ENCODE measurements around the gene ZSCAN21. TPM values are rescaled to one million over a fixed set of nuclear protein-coding genes. Genes with fewer than 3 reads are reported as not detected.
"Not testable (repeated sequence)": the region's sequence is repeated elsewhere in the genome, so short reads cannot be mapped to it uniquely, and the experiment has no call there.

Gene ZSCAN21
- total RNA-seq, 2 experiments from 2014 or later, result 5.6 to 7.5 TPM

- H3K36me3 ChIP-seq (ENCODE audit: insufficient read depth, low read length), result no peaks in the 10 kb centered on the region
- no peak overlapping the region for H3K4me2 ChIP-seq (ENCODE audit: low read length)
- no peak overlapping the region for H3K4me3 ChIP-seq (ENCODE audit: low read depth, low read length, poor library complexity, severe bottlenecking)
- H4K20me1 ChIP-seq (ENCODE audit: insufficient read depth, low read length), result no peaks in the 10 kb centered on the region
- H3K4me1 ChIP-seq (ENCODE audit: insufficient read depth, low read length, poor library complexity, severe bottlenecking), result no peaks in the 10 kb centered on the region
- no peaks in the 10 kb centered on the region for H3K79me2 ChIP-seq (ENCODE audit: insufficient read depth, low read depth, low read length)
- ChIA-PET CTCF (ENCODE audit: unreplicated experiment) (no interaction called here), POLR2A (interaction anchor here (0.6 kb wide), 2 partner anchors 94 to 739 kb away, joined by 3 read pairs; no protein-coding TSS in a partner anchor)
- BruUV-seq (replicated peaks), result no TSS peak
- H3K27ac ChIP-seq (ENCODE audit: low read depth, low read length, poor library complexity, severe bottlenecking), result no peak overlapping the region
- no peaks in the 10 kb centered on the region for H3K9me2 ChIP-seq (ENCODE audit: insufficient read depth, low read length)
- intact Hi-C loops (cut with micrococcal nuclease; ENCODE audit: unreplicated experiment), result no loop called here
- no peak for TF ChIP-seq EZH2phosphoT487 (IDR thresholded peaks at IDR 0.05; ENCODE audit: borderline replicate concordance, low read depth, low read length)
- TF ChIP-seq CTCF (conservative IDR thresholded peaks at IDR 0.05; ENCODE audit: low read length), result no peak
- no peaks in the 10 kb centered on the region for H3K9me3 ChIP-seq (ENCODE audit: low read length)
- H2AFZ ChIP-seq (ENCODE audit: low read length), result no peak overlapping the region
- DNase-seq (ENCODE audit: low spot score), result no peak
Observed at GRCh38 chr7:100003711-100004661, 45.6 kb upstream of the ZSCAN21 start.

- Histone ChIP-seq H3K9me3 (ENCODE audit: low read length) (no peaks in the 10 kb centered on the region), H3K9me2 (ENCODE audit: insufficient read depth, low read length) (no peaks in the 10 kb centered on the region), H3K27ac (ENCODE audit: low read depth, low read length, poor library complexity, severe bottlenecking) (no peak overlapping the region), H2AFZ (ENCODE audit: low read length) (no peak overlapping the region), H3K4me2 (ENCODE audit: low read length) (no peak overlapping the region), H3K4me1 (ENCODE audit: insufficient read depth, low read length, poor library complexity, severe bottlenecking) (no peaks in the 10 kb centered on the region), H4K20me1 (ENCODE audit: insufficient read depth, low read length) (no peaks in the 10 kb centered on the region), H3K4me3 (ENCODE audit: low read depth, low read length, poor library complexity, severe bottlenecking) (no peak overlapping the region), H3K36me3 (ENCODE audit: insufficient read depth, low read length) (no peaks in the 10 kb centered on the region), H3K79me2 (ENCODE audit: insufficient read depth, low read depth, low read length) (no peaks in the 10 kb centered on the region)
- CTCF ChIA-PET (ENCODE audit: unreplicated experiment), result no interaction called here
- intact Hi-C loops (cut with micrococcal nuclease; ENCODE audit: unreplicated experiment), result no loop called here
- no peak for DNase-seq (ENCODE audit: low spot score)
- no TSS peak for BruUV-seq (replicated peaks)
- POLR2A ChIA-PET, result interaction anchor here (0.6 kb wide), 2 partner anchors 14 to 634 kb away, joined by 3 to 4 read pairs; no protein-coding TSS in a partner anchor
- TF ChIP-seq EZH2phosphoT487 (IDR thresholded peaks at IDR 0.05; ENCODE audit: borderline replicate concordance, low read depth, low read length), result no peak
- no peak for TF ChIP-seq CTCF (conservative IDR thresholded peaks at IDR 0.05; ENCODE audit: low read length)
Observed at GRCh38 chr7:100007887-100008286, 41.7 kb upstream of the ZSCAN21 start.

- no TSS peak for BruUV-seq (replicated peaks)
- no peaks in the 10 kb centered on the region for H3K79me2 ChIP-seq (ENCODE audit: insufficient read depth, low read depth, low read length)
- no peak overlapping the region for H3K27ac ChIP-seq (ENCODE audit: low read depth, low read length, poor library complexity, severe bottlenecking)
- intact Hi-C loops (cut with micrococcal nuclease; ENCODE audit: unreplicated experiment), result no loop called here
- H3K4me2 ChIP-seq (ENCODE audit: low read length), result no peak overlapping the region
- H3K9me2 ChIP-seq (ENCODE audit: insufficient read depth, low read length), result no peaks in the 10 kb centered on the region
- H3K9me3 ChIP-seq (ENCODE audit: low read length), result no peaks in the 10 kb centered on the region
- no peak overlapping the region for H3K4me3 ChIP-seq (ENCODE audit: low read depth, low read length, poor library complexity, severe bottlenecking)
- TF ChIP-seq EZH2phosphoT487 (IDR thresholded peaks at IDR 0.05; ENCODE audit: borderline replicate concordance, low read depth, low read length), result no peak
- no peak for TF ChIP-seq CTCF (conservative IDR thresholded peaks at IDR 0.05; ENCODE audit: low read length)
- DNase-seq (ENCODE audit: low spot score), result no peak
- peaks cover 3% of the 10 kb centered on the region for H3K4me1 ChIP-seq (ENCODE audit: insufficient read depth, low read length, poor library complexity, severe bottlenecking)
- H3K36me3 ChIP-seq (ENCODE audit: insufficient read depth, low read length), result no peaks in the 10 kb centered on the region
- CTCF ChIA-PET (ENCODE audit: unreplicated experiment), result no interaction called here
- POLR2A ChIA-PET, result interaction anchor here (0.6 to 0.7 kb wide), 3 partner anchors 13 to 635 kb away, joined by 3 to 4 read pairs (median 3); no protein-coding TSS in a partner anchor
- no peak overlapping the region for H2AFZ ChIP-seq (ENCODE audit: low read length)
- H4K20me1 ChIP-seq (ENCODE audit: insufficient read depth, low read length), result no peaks in the 10 kb centered on the region
Observed at GRCh38 chr7:100008525-100008924, 41.0 kb upstream of the ZSCAN21 start.

- H3K4me3 ChIP-seq (ENCODE audit: low read depth, low read length, poor library complexity, severe bottlenecking); POLR2A ChIA-PET; H3K79me2 ChIP-seq (ENCODE audit: insufficient read depth, low read depth, low read length); H3K9me2 ChIP-seq (ENCODE audit: insufficient read depth, low read length); H2AFZ ChIP-seq (ENCODE audit: low read length); H3K4me1 ChIP-seq (ENCODE audit: insufficient read depth, low read length, poor library complexity, severe bottlenecking); H3K27ac ChIP-seq (ENCODE audit: low read depth, low read length, poor library complexity, severe bottlenecking); H3K4me2 ChIP-seq (ENCODE audit: low read length); H3K36me3 ChIP-seq (ENCODE audit: insufficient read depth, low read length); BruUV-seq (replicated peaks); DNase-seq (ENCODE audit: low spot score); intact Hi-C loops (cut with micrococcal nuclease; ENCODE audit: unreplicated experiment); H3K9me3 ChIP-seq (ENCODE audit: low read length); H4K20me1 ChIP-seq (ENCODE audit: insufficient read depth, low read length): not testable (repeated sequence)
- CTCF ChIA-PET (ENCODE audit: unreplicated experiment), result interaction anchor here (0.6 kb wide), 1 partner anchor 102 kb away, joined by 4 read pairs; no protein-coding TSS in a partner anchor
Observed at GRCh38 chr7:100009952-100010351, 39.6 kb upstream of the ZSCAN21 start.
